Islet of Langerhans (tissue), 1 donor: ENCODE results near the gene RGS7.
"Not testable (repeated sequence)": the region's sequence is repeated elsewhere in the genome, so short reads cannot be mapped to it uniquely, and the experiment has no call there.

Experiments used
- FAIRE-seq: peaks from one replicate; lab custom pipeline; 2011; peaks lifted over from hg19 to GRCh38; lab: Jason Lieb, UNC

RGS7 gene

DNA sequence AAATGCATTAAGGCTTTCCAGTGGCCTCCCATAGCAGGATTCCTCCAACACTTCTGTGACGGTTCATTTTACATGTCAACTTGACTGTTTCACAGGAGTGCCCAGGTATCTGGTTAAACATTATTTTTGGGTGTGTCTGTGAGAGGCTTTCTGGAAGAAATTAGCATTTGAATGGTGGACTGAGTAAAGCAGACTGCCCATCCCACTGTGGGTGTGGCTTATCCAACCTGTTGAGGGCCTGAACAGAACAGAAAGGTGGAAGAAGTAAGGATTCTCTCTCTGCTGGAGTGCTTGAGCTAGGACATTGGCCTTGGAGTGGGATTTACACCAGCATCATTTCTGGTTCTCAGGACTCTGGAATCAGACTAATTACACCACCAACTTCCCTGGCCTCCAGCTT is 85.6 kb downstream of the RGS7 start:
- FAIRE-seq = no peak

GRCh38 chr1:241270016-241270415 is 87.0 kb downstream of the RGS7 start:
- no peak for FAIRE-seq

DNA sequence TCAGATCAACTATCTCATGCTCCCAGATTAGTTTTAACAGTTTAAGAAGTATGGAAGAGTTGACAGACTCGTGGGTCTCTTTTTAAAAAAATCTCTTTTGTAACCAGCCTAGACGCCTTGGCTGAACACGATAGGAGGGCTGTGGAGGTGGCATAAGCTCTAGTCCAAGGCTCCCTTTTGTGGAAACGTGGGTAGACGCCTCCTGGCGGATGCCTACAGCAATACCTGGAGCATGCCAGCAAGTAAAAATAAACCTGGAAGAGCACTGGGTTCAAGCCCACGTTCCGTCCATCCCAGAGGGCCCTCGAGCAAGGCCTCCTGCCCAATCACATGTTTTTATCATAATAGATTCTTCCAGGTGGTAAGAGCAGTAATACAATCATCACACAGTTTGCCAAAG is 87.9 kb downstream of the RGS7 start:
- FAIRE-seq = no peak

DNA sequence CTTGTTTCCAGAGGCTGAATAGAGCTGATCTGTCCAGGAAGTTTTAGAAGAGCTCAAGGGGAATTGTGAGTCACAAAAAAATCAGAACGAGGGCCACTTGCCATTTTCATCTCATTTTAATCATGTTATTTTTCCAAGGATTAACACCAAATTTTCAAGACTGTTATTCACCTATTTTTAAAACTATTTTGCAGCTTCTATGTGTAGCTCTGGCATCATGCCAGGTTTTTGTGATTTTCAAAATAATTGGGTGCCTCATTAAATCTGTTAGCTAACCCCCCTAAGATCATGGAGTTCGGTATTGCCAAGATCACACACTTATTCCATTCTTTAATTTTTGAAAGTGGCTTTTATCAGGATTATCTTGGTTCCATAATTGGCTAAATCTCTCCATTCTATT is 90.9 kb downstream of the RGS7 start:
- no peak for FAIRE-seq

DNA sequence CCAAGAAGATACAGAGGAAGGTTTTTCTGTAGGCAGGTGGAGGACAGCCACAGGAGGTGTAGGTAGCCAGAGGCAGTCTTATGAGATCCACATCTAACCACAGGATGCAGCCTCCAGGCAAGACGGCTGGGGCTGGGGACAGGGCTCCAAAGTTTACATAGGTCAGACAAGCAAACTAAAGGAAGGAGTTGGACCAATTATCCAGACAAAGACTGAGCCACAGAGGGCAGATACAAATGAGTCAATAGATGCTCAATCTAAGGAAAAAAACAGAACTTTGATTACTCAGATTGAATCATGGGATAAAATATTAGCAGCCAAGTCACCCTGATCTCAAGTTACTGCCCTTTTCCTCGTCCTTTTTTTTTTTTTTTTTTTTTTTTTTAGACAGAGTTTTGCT is 91.6 kb downstream of the RGS7 start:
- FAIRE-seq = no peak

- no peak for FAIRE-seq
These were observed 93.7 kb downstream of the RGS7 start for GRCh38 chr1:241263346-241263745.

DNA sequence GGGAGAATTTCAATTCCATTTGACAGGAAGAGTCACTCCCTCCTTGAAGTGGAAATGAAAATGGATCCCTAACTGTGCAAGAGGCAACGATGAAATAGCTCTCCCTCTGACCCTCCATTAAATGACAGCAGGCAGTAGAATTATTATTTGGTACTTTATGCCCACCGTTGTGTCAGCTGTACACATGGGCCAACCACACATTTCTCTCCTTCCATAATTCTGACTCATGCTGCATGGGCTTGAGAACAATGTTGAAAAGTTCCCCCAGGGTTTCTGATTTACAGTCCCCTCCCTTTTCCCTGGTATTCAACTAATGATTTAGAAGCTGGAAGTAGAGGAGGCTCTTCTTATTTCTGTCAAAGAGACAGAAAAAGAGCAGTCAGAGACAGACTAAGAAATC is 103.5 kb downstream of the RGS7 start:
- FAIRE-seq = no peak

DNA sequence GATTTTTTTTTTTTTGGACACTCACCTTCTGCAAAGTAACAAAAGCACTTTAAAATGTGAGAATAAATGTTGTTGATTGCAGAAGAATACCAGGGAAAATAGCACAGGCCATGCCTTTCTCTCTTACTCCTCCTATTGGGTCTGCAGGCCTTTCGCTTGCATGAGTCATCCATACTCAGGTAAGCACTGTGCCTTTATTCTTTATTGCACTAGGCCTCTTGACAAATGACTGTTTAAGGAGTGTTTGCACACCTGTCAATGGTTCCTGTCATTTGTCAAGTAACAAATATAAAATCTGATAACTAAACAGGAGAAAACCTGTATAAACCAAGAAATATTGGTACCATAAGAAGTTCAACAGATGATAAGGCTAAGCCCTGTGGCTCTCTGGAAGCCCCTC is 106.5 kb downstream of the RGS7 start:
- FAIRE-seq = peak; percentile 86

- FAIRE-seq = peak; percentile 92
These were observed 116.9 kb downstream of the RGS7 start for GRCh38 chr1:241240069-241240468.

GRCh38 chr1:241237873-241238272 is 119.1 kb downstream of the RGS7 start:
- FAIRE-seq = no peak

DNA sequence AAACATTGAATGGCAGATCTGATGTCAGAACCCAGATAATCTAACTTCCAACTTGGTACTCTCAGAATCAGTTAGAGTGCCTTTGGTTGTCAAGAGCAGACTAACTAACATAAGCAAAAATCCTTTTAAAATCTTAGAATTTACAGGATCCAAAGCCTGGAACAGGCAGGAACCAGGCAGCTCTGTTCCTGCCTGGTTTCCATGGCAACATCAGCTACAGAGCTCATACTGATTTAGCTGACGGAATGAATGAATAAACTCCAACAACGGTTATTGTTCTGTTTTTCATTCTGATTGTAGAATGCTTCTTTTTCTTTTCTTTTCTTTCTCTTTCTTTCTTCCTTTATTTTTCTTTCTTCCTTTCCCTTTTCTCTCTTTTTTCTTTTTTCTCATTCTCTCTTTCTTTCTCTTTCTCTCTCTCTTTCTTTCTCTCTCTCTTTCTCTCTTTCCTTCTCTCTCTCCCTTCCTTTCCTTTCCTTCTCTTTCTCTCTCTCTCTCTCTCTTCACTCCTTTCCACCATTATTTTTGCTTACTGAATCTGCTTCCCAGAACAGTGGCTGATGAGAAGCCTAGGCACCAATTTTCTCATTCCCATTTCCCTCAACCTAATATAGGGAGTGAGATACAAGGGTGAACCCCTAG is 121.6 kb downstream of the RGS7 start:
- peak; percentile 92 for FAIRE-seq

DNA sequence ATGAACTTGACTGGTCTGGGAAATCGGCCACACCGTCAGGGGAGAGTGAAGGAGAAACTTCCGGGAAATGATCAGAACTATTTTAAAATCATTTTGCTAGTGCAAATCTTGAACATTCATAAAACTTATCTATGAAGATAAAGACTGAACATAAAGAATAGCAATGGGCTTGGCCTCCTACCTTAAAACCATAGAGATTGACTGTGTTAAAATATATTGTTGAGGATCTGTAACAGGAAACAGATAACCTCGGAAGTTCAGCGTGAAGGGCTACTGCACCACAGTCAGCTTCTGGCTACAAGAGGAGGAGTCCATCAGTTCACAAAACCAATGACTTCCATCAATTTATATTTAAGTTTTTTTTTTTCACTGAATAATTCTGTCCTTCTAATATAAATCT is 127.3 kb downstream of the RGS7 start:
- peak; percentile 51 for FAIRE-seq

GRCh38 chr1:241229216-241229615 is 127.8 kb downstream of the RGS7 start:
- peak; percentile 89 for FAIRE-seq

- FAIRE-seq = peak; percentile 21
These were observed 128.7 kb downstream of the RGS7 start for GRCh38 chr1:241228339-241228738.

DNA sequence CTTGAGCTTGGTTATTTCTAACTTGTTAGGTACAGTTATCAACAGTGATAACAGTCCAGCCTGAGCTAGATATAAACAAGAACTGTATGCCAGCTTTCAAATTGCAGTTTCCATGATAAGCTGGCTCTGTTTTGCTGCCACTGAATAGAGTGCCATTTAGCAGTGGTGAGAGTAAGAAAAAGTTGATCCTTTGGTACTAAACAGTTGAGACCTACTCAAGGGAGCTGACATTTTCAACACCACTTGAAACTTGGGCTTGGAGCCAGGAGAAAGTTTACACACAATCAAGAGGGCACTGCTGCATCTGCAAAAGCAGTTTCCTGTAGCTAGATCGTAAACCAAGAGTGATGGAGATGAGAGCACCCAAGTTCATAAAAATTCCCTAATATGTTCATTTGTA is 131.3 kb downstream of the RGS7 start:
- no peak for FAIRE-seq

- FAIRE-seq = not testable (repeated sequence)
These were observed 132.8 kb downstream of the RGS7 start for GRCh38 chr1:241224189-241224588.

DNA sequence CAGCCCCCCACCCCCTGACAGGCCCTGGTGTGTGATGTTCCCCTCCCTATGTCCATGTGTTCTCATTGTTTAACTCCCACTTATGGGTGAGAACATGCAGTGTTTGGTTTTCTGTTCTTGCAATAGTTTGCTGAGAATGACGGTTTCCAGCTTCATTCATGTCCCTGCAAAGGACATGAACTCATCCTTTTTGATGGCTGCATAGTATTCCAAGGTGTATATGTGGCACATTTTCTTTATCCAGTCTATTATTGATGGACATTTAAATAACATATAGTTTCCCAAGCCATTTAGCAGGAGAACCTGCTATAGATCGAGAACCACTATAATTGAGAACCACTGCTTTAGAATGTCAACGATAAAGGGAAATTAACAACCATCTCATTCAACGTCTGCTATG is 134.2 kb downstream of the RGS7 start:
- not testable (repeated sequence) for FAIRE-seq

DNA sequence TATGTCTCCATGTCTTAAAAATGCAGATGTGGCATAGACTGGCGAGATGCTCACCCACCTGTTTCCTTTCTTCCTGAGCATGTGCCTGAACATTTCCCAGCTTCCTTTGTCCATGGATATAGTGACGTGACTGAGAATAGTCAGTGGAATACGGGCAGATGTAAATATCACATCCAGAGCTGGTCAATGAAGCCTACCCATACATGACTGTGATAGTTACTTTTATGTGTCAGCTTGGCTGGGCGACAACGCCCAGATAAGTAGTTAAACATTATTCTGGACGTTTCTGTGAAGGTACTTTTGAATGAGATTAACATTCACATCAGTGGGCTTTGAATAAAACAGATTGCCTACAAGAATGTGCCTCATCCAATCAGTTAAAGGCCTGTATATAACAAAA is 135.7 kb downstream of the RGS7 start:
- no peak for FAIRE-seq

- FAIRE-seq = not testable (repeated sequence)
These were observed 136.1 kb downstream of the RGS7 start for GRCh38 chr1:241220913-241221312.

GRCh38 chr1:241219449-241219848 is 137.6 kb downstream of the RGS7 start:
- no peak for FAIRE-seq

GRCh38 chr1:241217516-241217915 is 139.5 kb downstream of the RGS7 start:
- no peak for FAIRE-seq

DNA sequence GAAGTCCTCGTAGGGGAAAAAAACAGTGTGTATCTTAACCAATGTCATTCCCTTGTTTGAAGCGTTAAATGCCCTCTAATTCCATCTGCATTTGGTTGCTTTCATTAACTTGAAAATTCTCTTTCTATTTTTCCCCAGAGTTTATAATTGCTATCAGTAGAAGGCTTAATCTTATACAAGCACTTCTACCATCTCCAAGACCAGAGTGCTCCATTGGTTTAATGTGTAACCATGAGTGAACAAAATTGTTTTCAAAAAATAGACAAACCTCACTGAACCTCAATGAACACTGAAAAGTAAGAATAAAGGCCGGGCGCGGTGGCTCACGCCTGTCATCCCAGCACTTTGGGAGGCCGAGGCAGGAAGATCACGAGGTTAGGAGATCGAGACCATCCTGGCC is 141.3 kb downstream of the RGS7 start:
- peak; percentile 17 for FAIRE-seq

DNA sequence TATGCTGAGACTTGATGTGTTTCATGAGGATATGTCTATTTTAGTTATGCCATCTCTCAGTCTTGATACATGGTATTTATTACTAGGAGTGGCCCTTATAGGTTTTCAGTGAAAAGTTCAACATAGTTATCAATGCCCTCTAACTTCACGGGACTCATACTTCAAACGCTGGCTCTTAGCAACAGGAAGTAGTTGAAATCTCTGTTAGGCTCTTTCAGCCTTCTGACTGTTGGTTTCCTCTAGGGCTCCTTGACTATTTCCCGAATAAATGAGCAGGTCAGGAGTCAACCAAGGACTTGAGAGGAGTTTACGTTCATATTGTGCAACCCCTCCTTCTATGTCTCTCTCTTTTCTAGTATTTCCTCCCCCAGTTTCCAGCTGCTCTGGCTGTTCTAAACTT is 141.8 kb downstream of the RGS7 start:
- no peak for FAIRE-seq

- FAIRE-seq = no peak
These were observed 143.9 kb downstream of the RGS7 start for GRCh38 chr1:241213139-241213538.

DNA sequence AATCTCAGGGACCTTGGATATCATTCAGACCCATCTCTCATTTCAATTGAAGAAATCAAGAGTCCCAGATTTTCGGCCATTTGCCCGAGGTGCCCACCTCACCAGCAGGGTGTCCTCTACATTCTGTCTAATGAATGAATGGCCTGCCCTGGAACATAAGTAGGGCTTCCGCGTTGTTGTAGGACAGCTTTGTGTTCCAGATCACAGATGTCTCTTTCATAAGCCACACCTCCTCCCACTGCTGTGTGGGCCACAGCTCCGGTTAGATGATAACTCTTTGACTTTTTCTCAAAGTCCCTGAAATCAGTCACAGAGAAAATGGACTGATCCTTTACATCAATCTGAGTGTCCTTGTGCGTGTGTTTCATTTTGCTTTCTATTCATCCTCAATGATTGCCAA is 144.4 kb downstream of the RGS7 start:
- no peak for FAIRE-seq
